ENCODE results near the gene SUN2. TPM values are rescaled to one million over a fixed set of nuclear protein-coding genes. Genes with fewer than 3 reads are reported as not detected.

SUN2 gene
- total RNA-seq, 1 experiment from 2014 or later = 45.1 TPM

DNA sequence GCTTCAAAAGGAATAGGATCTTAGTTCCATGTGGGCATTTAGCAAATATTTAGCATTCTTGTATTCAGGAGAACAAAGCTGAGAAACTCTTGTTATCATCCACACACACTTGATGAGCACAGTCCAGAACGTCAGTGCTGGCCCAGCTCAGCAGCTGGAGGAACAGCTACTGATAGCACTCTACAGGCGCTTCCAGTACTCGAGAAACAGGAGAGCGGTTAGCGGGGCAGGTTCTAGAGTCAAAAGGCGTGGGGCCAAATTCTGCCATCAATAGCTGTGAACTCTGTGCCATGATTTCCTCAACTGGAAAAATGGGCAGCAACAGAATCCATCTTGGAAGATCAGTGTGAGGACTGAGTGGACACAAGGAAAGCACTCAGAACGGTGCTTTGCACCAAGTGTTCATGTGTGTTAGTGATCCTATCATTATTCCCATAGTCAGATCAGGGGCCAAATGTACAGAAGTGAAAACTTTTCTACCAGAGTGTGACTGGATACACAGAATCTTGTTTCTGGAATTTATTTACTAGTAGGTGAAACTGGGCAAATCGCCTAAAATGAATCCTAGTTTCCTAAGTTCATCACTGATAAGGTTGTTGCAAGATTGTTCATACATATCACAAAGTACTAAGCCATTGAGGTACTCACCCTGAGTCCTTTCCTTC, 58.2 kb downstream of the SUN2 start:
- ATAC-seq = no peak
- POLR2A ChIA-PET = interaction anchor here (1.0 kb wide), 1 partner anchor 16 kb away, joined by 3 read pairs; the partner anchor contains the start of gene TOMM22

DNA sequence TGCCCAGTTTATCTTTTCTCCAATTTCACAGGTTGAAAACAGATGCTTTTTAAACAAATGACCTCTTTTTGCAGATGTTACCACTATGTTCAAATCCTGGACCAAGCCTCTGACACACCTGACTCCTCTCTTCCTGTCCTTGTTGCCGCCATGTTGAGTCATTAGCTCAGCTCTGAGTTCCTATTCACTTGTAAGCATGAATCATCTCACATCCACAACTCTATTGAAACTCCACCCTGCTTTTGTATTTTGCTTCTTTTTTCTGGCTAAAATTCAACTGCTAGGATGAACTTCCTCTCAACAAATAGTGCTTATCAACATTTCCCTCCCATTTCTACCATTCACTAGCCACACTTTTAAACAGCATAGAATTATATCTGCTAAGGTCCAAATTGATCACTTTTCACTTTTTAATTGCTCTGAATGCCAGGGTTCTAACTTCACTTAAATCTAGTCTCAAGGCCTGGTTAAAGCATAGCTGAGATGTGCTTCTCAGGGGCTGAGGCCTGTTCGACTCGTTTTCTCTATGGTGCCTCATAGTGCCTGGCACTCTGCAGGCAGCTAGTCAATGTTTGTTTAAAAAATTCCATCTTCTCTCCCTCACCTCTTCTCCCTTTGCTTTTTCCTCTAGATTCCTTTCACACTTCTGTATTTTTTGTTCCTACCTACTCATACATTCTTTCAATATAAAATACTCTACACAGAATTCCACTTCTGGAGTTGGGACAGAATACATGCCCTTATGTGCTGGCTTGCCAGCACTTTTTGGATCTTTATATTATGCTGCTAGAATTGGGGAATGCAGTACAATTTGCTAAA, 59.0 kb downstream of the SUN2 start:
- Histone ChIP-seq H3K4me1 (ENCODE audit: control insufficient read depth, insufficient read depth, low read length) (peaks cover 19% of the 10 kb centered on the region), H3K4me3 (ENCODE audit: low read depth in 2 of 2, low read length in 2 of 2) (peak overlapping the region; percentile 21 to 75; a peak in 2 of 4 replicates), H3K27me3 (ENCODE audit: control insufficient read depth, insufficient read depth, low read length) (no peaks in the 10 kb centered on the region), H3K9me3 (ENCODE audit: control insufficient read depth, insufficient read depth, low read depth, low read length) (no peaks in the 10 kb centered on the region), H3K27ac (ENCODE audit: low read length) (peak overlapping the region; percentile 46), H3K36me3 (ENCODE audit: control insufficient read depth, insufficient read depth, low read length) (no peaks in the 10 kb centered on the region; the same call in 1 of the 2 replicates)
- intact Hi-C loops (cut with micrococcal nuclease; ENCODE audit: unreplicated experiment) (no loop called here), in situ Hi-C loops (cut with HindIII; ENCODE audit: low pct_unique_long_range_greater_than_20kb, low sequenced_read_pairs) (no loop called here)
- TF ChIP-seq POLR2AphosphoS5 (IDR thresholded peaks at IDR 0.05; ENCODE audit: low read depth, low read length) (no peak), SIN3A (IDR thresholded peaks at IDR 0.05; ENCODE audit: borderline replicate concordance, insufficient read depth, low read depth, low read length) (no peak), TCF7L2 (IDR thresholded peaks at IDR 0.05; ENCODE audit: low read depth, low read length) (no peak)
- TF ChIP-seq, protein P1, sequence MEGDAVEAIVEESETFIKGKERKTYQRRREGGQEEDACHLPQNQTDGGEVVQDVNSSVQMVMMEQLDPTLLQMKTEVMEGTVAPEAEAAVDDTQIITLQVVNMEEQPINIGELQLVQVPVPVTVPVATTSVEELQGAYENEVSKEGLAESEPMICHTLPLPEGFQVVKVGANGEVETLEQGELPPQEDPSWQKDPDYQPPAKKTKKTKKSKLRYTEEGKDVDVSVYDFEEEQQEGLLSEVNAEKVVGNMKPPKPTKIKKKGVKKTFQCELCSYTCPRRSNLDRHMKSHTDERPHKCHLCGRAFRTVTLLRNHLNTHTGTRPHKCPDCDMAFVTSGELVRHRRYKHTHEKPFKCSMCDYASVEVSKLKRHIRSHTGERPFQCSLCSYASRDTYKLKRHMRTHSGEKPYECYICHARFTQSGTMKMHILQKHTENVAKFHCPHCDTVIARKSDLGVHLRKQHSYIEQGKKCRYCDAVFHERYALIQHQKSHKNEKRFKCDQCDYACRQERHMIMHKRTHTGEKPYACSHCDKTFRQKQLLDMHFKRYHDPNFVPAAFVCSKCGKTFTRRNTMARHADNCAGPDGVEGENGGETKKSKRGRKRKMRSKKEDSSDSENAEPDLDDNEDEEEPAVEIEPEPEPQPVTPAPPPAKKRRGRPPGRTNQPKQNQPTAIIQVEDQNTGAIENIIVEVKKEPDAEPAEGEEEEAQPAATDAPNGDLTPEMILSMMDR (IDR thresholded peaks at IDR 0.05) = no peak
- TF ChIP-seq, protein P2, sequence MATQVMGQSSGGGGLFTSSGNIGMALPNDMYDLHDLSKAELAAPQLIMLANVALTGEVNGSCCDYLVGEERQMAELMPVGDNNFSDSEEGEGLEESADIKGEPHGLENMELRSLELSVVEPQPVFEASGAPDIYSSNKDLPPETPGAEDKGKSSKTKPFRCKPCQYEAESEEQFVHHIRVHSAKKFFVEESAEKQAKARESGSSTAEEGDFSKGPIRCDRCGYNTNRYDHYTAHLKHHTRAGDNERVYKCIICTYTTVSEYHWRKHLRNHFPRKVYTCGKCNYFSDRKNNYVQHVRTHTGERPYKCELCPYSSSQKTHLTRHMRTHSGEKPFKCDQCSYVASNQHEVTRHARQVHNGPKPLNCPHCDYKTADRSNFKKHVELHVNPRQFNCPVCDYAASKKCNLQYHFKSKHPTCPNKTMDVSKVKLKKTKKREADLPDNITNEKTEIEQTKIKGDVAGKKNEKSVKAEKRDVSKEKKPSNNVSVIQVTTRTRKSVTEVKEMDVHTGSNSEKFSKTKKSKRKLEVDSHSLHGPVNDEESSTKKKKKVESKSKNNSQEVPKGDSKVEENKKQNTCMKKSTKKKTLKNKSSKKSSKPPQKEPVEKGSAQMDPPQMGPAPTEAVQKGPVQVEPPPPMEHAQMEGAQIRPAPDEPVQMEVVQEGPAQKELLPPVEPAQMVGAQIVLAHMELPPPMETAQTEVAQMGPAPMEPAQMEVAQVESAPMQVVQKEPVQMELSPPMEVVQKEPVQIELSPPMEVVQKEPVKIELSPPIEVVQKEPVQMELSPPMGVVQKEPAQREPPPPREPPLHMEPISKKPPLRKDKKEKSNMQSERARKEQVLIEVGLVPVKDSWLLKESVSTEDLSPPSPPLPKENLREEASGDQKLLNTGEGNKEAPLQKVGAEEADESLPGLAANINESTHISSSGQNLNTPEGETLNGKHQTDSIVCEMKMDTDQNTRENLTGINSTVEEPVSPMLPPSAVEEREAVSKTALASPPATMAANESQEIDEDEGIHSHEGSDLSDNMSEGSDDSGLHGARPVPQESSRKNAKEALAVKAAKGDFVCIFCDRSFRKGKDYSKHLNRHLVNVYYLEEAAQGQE (IDR thresholded peaks at IDR 0.05; ENCODE audit: insufficient read depth in 1 of 2, low read depth in 2 of 2, low read length in 1 of 2) = no peak
- DNase-seq (ENCODE audit: low read depth, low spot score) (no peak), ATAC-seq (no peak)
- POLR2A ChIA-PET = no interaction called here
- CTCF ChIA-PET = no interaction called here
- BruUV-seq (replicated peaks) = no TSS peak

More for the DNA sequence above, 58.2 kb downstream of the SUN2 start:
- Histone ChIP-seq H3K27ac (ENCODE audit: low read length) (peak overlapping the region; percentile 46), H3K4me3 (ENCODE audit: low read depth in 2 of 2, low read length in 2 of 2) (peak overlapping the region; percentile 69 to 75), H3K36me3 (ENCODE audit: control insufficient read depth, insufficient read depth, low read length) (no peaks in the 10 kb centered on the region; the same call in 1 of the 2 replicates), H3K4me1 (ENCODE audit: control insufficient read depth, insufficient read depth, low read length) (peaks cover 19% of the 10 kb centered on the region), H3K9me3 (ENCODE audit: control insufficient read depth, insufficient read depth, low read depth, low read length) (no peaks in the 10 kb centered on the region), H3K27me3 (ENCODE audit: control insufficient read depth, insufficient read depth, low read length) (no peaks in the 10 kb centered on the region)
- DNase-seq (ENCODE audit: low read depth, low spot score) = no peak
- in situ Hi-C loops (cut with HindIII; ENCODE audit: low pct_unique_long_range_greater_than_20kb, low sequenced_read_pairs) (no loop called here), intact Hi-C loops (cut with micrococcal nuclease; ENCODE audit: unreplicated experiment) (no loop called here)
- TF ChIP-seq POLR2AphosphoS5 (IDR thresholded peaks at IDR 0.05; ENCODE audit: low read depth, low read length) (no peak), TCF7L2 (IDR thresholded peaks at IDR 0.05; ENCODE audit: low read depth, low read length) (no peak), SIN3A (IDR thresholded peaks at IDR 0.05; ENCODE audit: borderline replicate concordance, insufficient read depth, low read depth, low read length) (no peak)
- TF ChIP-seq, protein P2 (IDR thresholded peaks at IDR 0.05; ENCODE audit: insufficient read depth in 1 of 2, low read depth in 2 of 2, low read length in 1 of 2) = no peak
- TF ChIP-seq, protein P1 (IDR thresholded peaks at IDR 0.05) = no peak
- CTCF ChIA-PET = no interaction called here
- BruUV-seq (replicated peaks) = no TSS peak
